Panc1 (cell line): ENCODE measurements around the gene ARID4B.

ENCODE experiments used
- POLR2AphosphoS5 ChIP-seq: IDR thresholded peaks from 2 replicates; pipeline ENCODE4 v1.6.1; 2012; ENCODE audit warnings: mild to moderate bottlenecking, low read depth, low read length, moderate library complexity
- TCF7L2 ChIP-seq: IDR thresholded peaks from 2 replicates; pipeline ENCODE4 v1.6.1; 2011; ENCODE audit warnings: mild to moderate bottlenecking, low read depth, low read length, inconsistent platforms
- TF ChIP-seq, protein P1 (sequence below): fragments of 450-650 bp; IDR thresholded peaks from 2 replicates; pipeline ENCODE4 v1.5.1; 2017; ENCODE audit warnings: mild to moderate bottlenecking

DNA sequence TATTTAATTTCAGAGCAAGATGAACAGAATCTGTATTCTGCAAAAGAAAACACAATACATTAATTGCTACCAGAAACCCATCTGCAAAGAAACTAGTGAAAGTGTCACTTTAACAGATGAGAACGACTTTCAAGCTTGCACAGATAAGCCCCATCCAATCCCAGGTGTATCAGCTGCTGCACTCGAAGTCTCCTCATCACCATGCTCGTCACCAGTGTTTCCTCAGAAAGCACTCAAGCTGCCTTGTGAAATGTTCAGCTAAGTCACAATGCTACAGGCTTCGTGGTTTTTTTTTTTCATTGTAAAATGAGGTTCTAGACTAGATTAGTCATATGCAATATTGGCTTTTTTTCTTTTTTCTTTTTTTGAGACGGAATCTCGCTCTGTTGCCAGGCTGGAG is 196.0 kb downstream of the ARID4B start:
- TF ChIP-seq, protein P1, sequence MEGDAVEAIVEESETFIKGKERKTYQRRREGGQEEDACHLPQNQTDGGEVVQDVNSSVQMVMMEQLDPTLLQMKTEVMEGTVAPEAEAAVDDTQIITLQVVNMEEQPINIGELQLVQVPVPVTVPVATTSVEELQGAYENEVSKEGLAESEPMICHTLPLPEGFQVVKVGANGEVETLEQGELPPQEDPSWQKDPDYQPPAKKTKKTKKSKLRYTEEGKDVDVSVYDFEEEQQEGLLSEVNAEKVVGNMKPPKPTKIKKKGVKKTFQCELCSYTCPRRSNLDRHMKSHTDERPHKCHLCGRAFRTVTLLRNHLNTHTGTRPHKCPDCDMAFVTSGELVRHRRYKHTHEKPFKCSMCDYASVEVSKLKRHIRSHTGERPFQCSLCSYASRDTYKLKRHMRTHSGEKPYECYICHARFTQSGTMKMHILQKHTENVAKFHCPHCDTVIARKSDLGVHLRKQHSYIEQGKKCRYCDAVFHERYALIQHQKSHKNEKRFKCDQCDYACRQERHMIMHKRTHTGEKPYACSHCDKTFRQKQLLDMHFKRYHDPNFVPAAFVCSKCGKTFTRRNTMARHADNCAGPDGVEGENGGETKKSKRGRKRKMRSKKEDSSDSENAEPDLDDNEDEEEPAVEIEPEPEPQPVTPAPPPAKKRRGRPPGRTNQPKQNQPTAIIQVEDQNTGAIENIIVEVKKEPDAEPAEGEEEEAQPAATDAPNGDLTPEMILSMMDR, result no peak
- no peak for TF ChIP-seq TCF7L2
- TF ChIP-seq POLR2AphosphoS5, result no peak
